ENCODE data around the gene SLC6A1. TPM values are rescaled to one million over a fixed set of nuclear protein-coding genes. Genes with fewer than 3 reads are reported as not detected.
A peak's percentile ranks its signal among the peaks of the same experiment; 100 is the strongest.

The SLC6A1 gene
- polyA plus RNA-seq, result not detected

DNA sequence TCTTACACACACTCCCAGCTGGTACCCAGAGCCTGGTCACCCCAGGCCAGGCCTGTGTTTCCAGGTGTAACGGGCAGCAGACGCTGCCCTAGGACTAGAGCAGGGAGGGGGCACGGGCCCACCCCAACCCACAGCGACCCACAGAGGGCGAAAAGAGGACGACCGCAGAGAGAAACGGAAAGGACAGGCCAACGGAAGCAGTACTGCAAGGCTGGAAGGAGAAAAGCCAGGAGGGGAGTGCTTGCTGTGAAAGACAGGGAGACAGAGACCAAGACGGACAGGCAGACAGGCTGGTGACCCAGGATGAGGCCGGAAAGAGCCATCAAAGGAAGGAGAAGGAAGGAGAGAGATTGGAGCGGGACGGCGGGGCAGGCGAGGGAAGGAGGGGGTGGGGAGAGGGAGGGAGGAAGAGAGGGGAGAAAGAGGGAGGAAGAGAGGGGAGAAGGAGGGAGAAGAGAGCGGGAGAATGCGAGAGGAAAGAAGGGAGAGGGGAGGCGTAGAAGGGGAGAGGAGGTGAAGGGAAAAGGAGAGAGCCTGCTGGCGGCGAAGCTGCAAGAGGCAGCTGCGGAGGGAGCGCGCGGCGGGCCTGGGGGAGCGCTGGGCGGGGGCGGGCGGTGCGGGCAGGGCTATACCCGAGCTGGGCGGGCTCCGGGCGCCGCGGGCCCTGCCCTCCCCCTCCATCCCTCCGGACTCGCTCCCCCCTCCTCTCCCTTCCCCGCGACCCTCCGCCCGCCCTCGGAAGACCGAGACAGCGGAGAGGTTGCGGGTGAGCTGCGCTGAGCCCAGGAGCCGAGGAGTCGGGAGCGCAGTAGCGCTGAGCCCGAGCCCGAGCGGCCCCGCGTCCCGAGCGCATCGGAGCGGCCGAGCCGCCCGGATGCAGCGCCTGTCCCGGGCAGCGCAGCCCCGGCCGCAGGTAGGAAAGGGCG is at the start of gene SLC6A1:
TSS of gene SLC6A1 (plus strand) at position 732 of the 926 bp plus-strand sequence. CDS start 24,464 bp downstream, outside the sequence.
- no peaks in the 10 kb centered on the region for H3K36me3 Mint-ChIP-seq
- peak within 1 kb of the TSS in 1 of 3 donors; percentile 50 for H3K27ac Mint-ChIP-seq

DNA sequence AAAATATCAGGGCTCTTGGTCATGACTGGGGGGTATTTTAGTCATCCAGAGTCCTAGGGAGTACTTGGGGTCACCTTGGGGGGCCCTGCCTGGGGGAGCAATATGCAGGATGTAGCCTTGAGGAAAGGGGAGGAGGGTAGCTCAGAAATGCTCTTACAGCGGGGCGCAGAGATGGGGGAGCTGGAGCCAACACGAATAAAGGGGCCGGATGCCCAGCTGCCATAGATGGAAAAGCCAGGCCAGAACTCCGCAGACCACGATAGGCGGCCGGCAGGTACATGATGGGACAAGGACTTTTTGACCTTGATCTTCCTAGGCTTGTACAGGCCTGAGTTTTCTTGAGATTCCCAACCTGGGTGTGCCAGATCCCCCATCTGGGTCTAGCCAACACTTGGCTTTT is 47.7 kb upstream of the SLC6A1 start:
- no peak overlapping the region for H3K4me3 Mint-ChIP-seq
- peaks cover 0 to 2% (median 2%) of the 10 kb centered on the region in 3 donors for H3K9me3 Mint-ChIP-seq
- H3K27ac Mint-ChIP-seq, result no peak overlapping the region
- H3K36me3 Mint-ChIP-seq, result peaks cover 3% of the 10 kb centered on the region
- peaks cover 5% of the 10 kb centered on the region for H3K27me3 Mint-ChIP-seq
- H3K4me1 Mint-ChIP-seq, result no peaks in the 10 kb centered on the region

More for the DNA sequence above, at the start of gene SLC6A1:
- Mint-ChIP-seq H3K4me1 (peaks cover 0 to 4% (median 2%) of the 10 kb centered on the region in 3 donors), H3K9me3 (peaks cover 0 to 10% (median 0%) of the 10 kb centered on the region in 3 donors), H3K27me3 (peaks cover 52% of the 10 kb centered on the region), H3K4me3 (peak within 1 kb of the TSS in 3 of 4 donors; percentile 2 to 30 (median 30))

DNA sequence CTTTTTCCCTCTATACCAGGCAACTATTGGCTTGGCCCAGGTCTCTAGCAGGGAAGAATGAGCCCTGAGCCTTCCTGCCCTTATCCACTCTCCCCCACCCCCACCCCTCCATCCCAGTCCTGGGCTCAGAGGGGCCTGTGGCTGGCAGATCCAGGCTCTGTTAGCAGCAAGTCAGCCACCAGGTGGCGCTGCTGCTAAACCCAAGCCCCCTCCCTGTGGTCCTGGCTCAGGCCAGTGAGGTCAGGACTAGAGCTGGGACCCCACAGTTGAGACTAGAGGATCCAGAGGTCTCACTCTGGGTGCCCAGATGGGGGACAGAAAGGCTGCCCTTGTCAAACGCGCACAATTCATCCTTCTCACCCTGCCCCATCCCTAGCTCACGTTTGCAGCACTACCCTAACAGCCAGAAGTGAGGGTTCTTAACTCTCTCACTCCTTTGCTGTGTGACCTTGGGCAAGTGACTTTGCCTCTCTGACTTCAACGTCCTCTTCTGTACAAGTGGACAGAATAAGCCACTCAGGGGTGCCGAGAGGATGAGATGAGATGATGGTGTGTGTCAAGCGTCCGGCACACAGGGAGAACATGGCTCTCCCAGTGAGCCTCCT is 46.8 kb upstream of the SLC6A1 start:
- Mint-ChIP-seq H3K9me3 (peaks cover 0 to 2% (median 2%) of the 10 kb centered on the region in 3 donors), H3K27ac (no peak overlapping the region), H3K4me3 (peak overlapping the region in 1 of 4 donors; percentile 57), H3K27me3 (peaks cover 5% of the 10 kb centered on the region), H3K36me3 (peaks cover 3% of the 10 kb centered on the region), H3K4me1 (no peaks in the 10 kb centered on the region)

DNA sequence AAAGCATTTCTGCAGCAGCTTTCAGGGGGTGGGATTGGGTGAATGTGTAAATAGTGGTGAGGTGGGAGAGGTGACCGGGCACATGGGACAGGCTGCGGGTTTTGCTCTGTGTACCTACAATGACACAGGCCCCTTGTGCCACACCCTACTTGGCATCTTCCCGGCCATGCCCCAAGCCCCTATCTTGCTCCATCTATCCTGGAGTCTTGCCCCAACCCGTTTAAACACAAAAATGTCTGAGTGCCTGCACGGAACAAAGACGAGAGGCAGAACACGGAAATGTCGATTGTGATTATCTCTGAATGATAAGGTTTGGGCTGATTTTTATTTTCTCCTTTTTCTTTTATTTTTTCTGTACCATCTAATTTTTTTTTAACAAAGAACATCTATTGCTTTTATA is 46.0 kb upstream of the SLC6A1 start:
- no peaks in the 10 kb centered on the region for H3K4me1 Mint-ChIP-seq
- H3K9me3 Mint-ChIP-seq, result peaks cover 0 to 2% (median 2%) of the 10 kb centered on the region in 3 donors
- no peak overlapping the region for H3K27ac Mint-ChIP-seq
- H3K27me3 Mint-ChIP-seq, result peaks cover 7% of the 10 kb centered on the region
- peaks cover 3% of the 10 kb centered on the region for H3K36me3 Mint-ChIP-seq
- no peak overlapping the region for H3K4me3 Mint-ChIP-seq

DNA sequence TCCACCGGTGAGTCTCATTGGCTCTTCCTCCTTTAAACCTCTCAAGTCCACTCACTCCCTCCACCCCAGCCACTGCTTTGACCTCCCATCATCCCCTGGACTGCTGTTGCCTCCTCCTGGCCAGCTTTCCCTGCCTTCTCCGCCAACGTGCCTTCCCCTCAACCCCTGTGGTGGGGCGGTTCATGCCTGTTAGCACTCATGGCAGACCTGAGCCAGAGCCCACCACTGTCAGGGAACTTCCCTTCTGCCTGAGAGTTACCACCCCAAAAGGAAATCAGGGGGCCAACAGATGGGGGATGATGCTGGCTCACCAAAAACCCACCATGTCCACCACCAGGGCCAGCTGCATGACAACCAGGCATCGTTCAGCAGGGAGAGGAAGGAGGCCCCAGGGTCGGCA is 44.2 kb upstream of the SLC6A1 start:
- no peak overlapping the region for H3K27ac Mint-ChIP-seq
- no peaks in the 10 kb centered on the region for H3K4me1 Mint-ChIP-seq
- H3K27me3 Mint-ChIP-seq, result peaks cover 4% of the 10 kb centered on the region
- no peaks in the 10 kb centered on the region for H3K9me3 Mint-ChIP-seq
- H3K36me3 Mint-ChIP-seq, result peaks cover 2% of the 10 kb centered on the region
- no peak overlapping the region for H3K4me3 Mint-ChIP-seq

DNA sequence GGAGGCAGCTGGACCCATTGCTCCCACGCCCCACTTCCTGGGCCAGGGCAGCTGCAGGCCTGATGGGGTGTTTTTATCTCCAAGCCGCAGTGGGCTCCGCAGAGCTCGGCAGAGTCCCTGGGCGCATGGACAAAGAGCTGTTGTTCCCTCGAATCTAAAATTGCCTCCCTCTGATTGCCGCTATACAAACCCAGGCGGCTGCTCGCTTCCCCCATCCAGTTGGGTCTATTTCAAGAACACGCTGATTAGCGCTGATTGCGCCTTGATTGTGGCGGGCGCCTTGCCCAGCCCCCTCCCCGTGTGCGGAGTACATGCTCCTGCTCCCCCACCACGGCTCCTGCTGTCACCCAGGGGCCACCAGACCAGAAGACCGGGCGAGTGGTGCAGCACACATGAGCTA is 43.4 kb upstream of the SLC6A1 start:
- Mint-ChIP-seq H3K4me3 (no peak overlapping the region), H3K9me3 (no peaks in the 10 kb centered on the region), H3K36me3 (peaks cover 2% of the 10 kb centered on the region), H3K27ac (no peak overlapping the region), H3K27me3 (peaks cover 2% of the 10 kb centered on the region), H3K4me1 (peaks cover 0 to 3% (median 0%) of the 10 kb centered on the region in 3 donors)

DNA sequence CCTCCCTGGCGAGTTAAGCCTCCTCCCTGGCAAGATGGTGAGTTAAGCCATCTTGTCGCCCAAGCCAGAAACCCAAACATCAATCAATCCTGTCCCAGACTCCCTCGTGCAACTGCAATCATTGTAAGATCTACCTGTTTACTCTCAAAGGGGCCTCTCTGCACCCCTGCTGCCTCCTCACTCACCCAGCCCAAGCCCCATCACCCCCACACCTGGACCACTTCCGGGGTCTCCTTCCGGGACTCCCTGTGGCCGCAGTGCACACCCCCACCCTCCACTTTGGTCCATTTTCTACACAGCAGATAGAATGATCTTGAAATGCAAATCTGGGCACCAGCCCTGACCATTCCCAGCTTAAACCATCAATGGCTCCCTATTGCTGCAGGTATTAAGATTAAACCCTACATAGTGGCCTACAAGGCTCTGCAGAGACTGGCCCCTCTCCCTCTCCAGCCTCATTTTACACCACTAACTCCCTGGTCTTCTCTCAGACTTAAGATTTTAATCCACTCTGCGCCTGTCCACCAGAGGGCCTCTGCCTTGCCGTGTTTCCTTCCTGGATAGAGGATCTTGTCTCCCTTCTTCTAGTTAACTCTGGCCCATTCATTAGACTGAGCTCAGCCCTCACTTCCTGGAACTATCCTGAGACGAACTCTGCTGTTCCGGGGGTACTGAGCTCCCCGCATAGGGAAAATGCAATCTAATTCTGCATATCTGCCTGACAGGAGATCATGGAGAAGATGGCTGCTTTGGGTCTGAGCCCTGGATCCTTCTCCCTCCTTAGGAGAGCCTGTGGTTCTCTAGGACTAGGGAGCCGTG is 41.9 kb upstream of the SLC6A1 start:
- peaks cover 0 to 4% (median 0%) of the 10 kb centered on the region in 3 donors for H3K4me1 Mint-ChIP-seq
- H3K4me3 Mint-ChIP-seq, result no peak overlapping the region
- H3K36me3 Mint-ChIP-seq, result no peaks in the 10 kb centered on the region
- H3K9me3 Mint-ChIP-seq, result no peaks in the 10 kb centered on the region
- H3K27me3 Mint-ChIP-seq, result peaks cover 2% of the 10 kb centered on the region
- no peak overlapping the region for H3K27ac Mint-ChIP-seq

DNA sequence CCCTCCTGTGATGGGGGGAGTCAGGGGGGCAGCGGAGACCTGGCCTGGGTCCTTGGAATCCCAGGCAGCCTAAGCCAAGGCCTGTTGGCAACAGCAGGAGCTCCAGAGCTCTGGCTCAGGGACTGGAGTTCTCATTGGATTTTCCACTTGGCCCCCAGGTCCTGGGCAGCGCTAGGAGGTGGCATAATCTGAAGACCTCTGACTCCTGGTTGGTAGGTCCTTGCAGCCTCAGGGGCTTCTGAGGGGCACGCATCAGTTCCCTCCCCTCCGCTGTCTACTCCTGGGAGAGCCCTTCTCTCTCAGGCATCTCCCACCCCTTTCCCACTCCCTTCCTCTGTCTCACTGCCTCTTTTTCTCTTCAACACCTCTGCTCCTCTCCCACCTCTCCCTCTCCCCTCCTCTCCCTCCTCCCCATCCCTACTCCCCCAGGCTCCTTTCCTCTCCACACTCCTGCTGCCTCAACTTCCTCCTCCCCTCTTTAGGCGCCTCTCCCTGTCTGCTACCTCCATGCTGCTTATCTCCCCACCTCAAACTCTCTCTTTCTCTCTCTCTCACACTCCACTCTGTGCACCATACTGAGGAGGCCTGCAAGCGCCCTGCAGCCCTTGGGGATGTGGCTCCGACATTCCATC is 41.1 kb upstream of the SLC6A1 start:
- H3K27me3 Mint-ChIP-seq, result peaks cover 3% of the 10 kb centered on the region
- H3K9me3 Mint-ChIP-seq, result no peaks in the 10 kb centered on the region
- no peak overlapping the region for H3K27ac Mint-ChIP-seq
- no peaks in the 10 kb centered on the region for H3K36me3 Mint-ChIP-seq
- peaks cover 0 to 4% (median 0%) of the 10 kb centered on the region in 3 donors for H3K4me1 Mint-ChIP-seq
- H3K4me3 Mint-ChIP-seq, result no peak overlapping the region

DNA sequence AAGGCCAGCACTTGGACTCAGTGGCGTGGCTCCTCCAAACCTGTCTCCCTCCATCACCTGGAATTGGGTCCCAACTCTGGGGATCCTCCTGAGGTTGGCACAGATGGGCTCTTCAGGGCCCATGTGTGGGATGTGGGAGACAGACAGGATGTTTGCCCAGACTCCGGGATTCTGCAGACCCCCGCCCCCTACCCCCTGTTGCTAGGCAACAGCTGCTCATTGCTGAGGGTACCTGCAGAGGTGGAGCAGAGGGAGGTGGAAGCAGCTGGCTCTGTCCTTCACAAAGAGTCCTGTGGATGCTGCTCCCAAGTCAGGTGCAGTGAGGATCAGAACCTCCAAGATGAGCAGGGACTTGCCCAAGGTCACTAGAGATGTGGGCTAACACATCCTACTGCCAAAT is 40.0 kb upstream of the SLC6A1 start:
- no peak overlapping the region for H3K27ac Mint-ChIP-seq

DNA sequence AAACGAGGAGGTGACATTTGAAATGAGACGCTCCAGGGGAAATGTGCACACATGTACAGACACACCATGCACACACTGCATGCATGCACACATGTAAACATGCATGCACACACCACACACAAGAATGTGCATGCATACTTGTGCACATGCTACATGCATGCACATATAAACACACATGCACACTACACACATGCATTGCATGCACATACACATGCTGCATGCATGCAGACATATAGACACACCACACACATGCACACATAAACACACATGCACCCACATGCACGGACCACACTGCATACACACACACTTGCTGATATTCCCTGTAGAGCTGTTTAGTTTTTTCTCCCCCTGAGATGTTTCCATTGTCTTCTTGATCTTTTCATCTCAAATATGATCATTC is 37.8 kb upstream of the SLC6A1 start:
- no peak overlapping the region for H3K27ac Mint-ChIP-seq
- H3K4me3 Mint-ChIP-seq, result no peak overlapping the region
- no peaks in the 10 kb centered on the region for H3K36me3 Mint-ChIP-seq
- H3K9me3 Mint-ChIP-seq, result no peaks in the 10 kb centered on the region
- H3K27me3 Mint-ChIP-seq, result peaks cover 3% of the 10 kb centered on the region
- peaks cover 0 to 4% (median 0%) of the 10 kb centered on the region in 3 donors for H3K4me1 Mint-ChIP-seq

More for the DNA sequence above, 40.0 kb upstream of the SLC6A1 start:
- Mint-ChIP-seq H3K9me3 (no peaks in the 10 kb centered on the region), H3K4me3 (no peak overlapping the region), H3K36me3 (no peaks in the 10 kb centered on the region), H3K4me1 (peaks cover 0 to 4% (median 0%) of the 10 kb centered on the region in 3 donors), H3K27me3 (peaks cover 3% of the 10 kb centered on the region)

DNA sequence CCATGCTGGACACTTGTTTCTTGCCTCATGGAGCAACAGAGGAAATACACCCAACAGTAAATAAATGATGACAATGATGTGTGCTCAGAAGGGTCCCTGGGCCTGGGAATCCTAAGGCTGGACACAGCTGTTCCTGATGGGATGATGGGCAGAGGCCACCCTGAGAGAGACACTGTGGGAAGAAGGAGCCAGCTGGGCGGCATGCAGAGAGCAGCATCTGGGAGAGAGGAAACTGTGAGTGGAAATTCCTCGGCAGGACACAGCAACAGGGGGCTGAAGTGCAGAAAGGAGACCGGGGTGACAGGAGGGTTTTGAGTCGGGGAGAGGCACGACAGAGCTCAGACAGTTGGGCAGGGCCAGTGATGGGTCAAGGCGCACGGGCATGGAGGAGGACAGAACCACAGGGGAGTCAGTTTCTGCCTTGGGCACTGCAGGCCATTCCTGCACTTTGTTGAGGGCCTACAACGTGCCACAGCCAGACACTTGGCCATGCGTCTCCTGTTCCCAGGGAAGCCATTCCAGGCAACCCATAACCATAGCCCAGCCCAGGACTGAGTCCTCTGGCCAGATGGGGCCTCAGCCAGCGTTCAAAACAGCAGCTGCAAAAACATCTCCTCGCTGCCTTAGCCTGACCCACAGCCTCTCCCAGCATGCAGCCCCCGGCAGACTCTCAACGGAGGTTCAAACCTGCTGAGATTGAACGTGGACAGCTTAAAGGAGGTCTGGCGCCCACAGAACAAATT is 36.7 kb upstream of the SLC6A1 start:
- Mint-ChIP-seq H3K27ac (peak overlapping the region in 1 of 3 donors; percentile 62), H3K27me3 (peaks cover 7% of the 10 kb centered on the region), H3K9me3 (no peaks in the 10 kb centered on the region), H3K4me1 (peaks cover 0 to 4% (median 0%) of the 10 kb centered on the region in 3 donors), H3K4me3 (no peak overlapping the region), H3K36me3 (no peaks in the 10 kb centered on the region)

DNA sequence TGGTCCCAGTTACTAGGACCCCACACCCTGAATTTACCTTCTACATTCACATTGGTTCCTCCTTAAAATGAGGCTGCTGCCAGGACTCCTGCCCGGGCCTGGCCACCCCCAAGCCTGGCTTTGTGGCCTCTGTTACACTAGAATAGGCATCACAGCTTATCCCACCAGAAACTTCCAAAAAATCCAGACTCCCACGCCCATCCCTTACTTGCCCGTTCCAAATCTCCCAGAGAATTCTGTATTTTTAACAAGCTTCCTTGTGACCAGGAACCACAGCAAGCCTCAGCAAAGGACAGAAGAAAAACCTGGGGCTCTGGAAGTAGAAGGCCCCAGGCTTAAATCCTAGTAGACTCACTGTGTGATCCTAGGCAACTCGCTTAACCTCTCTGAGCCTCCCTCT is 36.0 kb upstream of the SLC6A1 start:
- Mint-ChIP-seq H3K4me3 (no peak overlapping the region), H3K4me1 (peaks cover 0 to 4% (median 0%) of the 10 kb centered on the region in 3 donors), H3K27ac (peak overlapping the region in 1 of 3 donors; percentile 62), H3K36me3 (no peaks in the 10 kb centered on the region), H3K27me3 (peaks cover 6% of the 10 kb centered on the region), H3K9me3 (no peaks in the 10 kb centered on the region)

DNA sequence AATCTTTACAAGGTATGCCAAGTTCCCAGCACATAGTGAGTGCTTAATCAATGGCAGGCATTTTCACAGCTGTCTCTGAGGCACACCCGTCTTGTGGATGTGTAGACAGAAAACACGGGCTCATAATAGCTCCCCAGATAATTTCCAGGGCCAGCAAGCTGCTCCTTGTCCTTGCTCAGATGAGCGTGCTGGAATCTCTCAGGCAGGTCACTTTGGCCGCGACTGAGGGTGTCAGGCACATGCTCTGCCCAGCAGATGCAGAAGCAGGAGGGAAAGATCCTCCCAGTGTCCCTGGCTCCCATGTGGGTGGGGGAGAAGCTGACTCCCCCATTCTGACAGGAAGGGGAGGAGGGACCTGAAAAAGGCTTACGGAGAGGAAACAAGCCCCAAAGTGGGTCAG is 35.6 kb upstream of the SLC6A1 start:
- H3K27ac Mint-ChIP-seq, result no peak overlapping the region
- peaks cover 0 to 4% (median 0%) of the 10 kb centered on the region in 3 donors for H3K4me1 Mint-ChIP-seq
- H3K36me3 Mint-ChIP-seq, result no peaks in the 10 kb centered on the region
- no peak overlapping the region for H3K4me3 Mint-ChIP-seq
- H3K27me3 Mint-ChIP-seq, result peaks cover 6% of the 10 kb centered on the region
- no peaks in the 10 kb centered on the region for H3K9me3 Mint-ChIP-seq

All from IgD-negative memory B cell (primary cell).